Inflammatory macrophage treated with lipopolysaccharide for 1 hour (primary cell): ENCODE measurements around the gene ENO4.

Experiments used
- DNase-seq, 2 donors: peaks; one replicate each; pipeline ENCODE4 v3.0.0-alpha.2; 2020 to 2022

The ENO4 gene

GRCh38 chr10:116849248-116850057 is at the start of gene ENO4:
Gene ENO4 (plus strand): TSS chr10:116849499. CDS start chr10:116849567, 68 bp downstream.
- peak; percentile 18 to 31 for DNase-seq

GRCh38 chr10:116800286-116800929 is 48.9 kb upstream of the ENO4 start:
- DNase-seq = no peak

GRCh38 chr10:116801658-116802057 is 47.6 kb upstream of the ENO4 start:
- no peak for DNase-seq

GRCh38 chr10:116802474-116802873 is 46.8 kb upstream of the ENO4 start:
- DNase-seq = no peak

- DNase-seq = no peak
These were observed 46.4 kb upstream of the ENO4 start for GRCh38 chr10:116802876-116803275.

GRCh38 chr10:116803451-116804249 is 45.6 kb upstream of the ENO4 start:
- DNase-seq = no peak

- no peak for DNase-seq
These were observed 40.6 kb upstream of the ENO4 start for GRCh38 chr10:116808706-116809105.

GRCh38 chr10:116809483-116810119 is 39.7 kb upstream of the ENO4 start:
- DNase-seq = peak; percentile 7 to 15

- DNase-seq = no peak
These were observed 39.2 kb upstream of the ENO4 start for GRCh38 chr10:116810120-116810500.

- DNase-seq = no peak
These were observed 38.4 kb upstream of the ENO4 start for GRCh38 chr10:116810895-116811294.

- DNase-seq = no peak
These were observed 37.6 kb upstream of the ENO4 start for GRCh38 chr10:116811691-116812090.

- no peak for DNase-seq
These were observed 33.5 kb upstream of the ENO4 start for GRCh38 chr10:116815641-116816415.

- no peak for DNase-seq
These were observed 32.1 kb upstream of the ENO4 start for GRCh38 chr10:116817178-116817577.

GRCh38 chr10:116817780-116818343 is 31.4 kb upstream of the ENO4 start:
- DNase-seq = no peak

GRCh38 chr10:116819999-116820677 is 29.2 kb upstream of the ENO4 start:
- no peak for DNase-seq

- DNase-seq = no peak
These were observed 23.4 kb upstream of the ENO4 start for GRCh38 chr10:116825901-116826300.

- no peak for DNase-seq
These were observed 22.5 kb upstream of the ENO4 start for GRCh38 chr10:116826803-116827202.

- no peak for DNase-seq
These were observed 22.1 kb upstream of the ENO4 start for GRCh38 chr10:116827214-116827671.

- no peak for DNase-seq
These were observed 21.2 kb upstream of the ENO4 start for GRCh38 chr10:116828116-116828515.

GRCh38 chr10:116829711-116830110 is 19.6 kb upstream of the ENO4 start:
- DNase-seq = no peak

- no peak for DNase-seq
These were observed 18.2 kb upstream of the ENO4 start for GRCh38 chr10:116831086-116831485.
